Measurements from ENCODE around the gene POLR2E.

POLR2E gene

GRCh38 chr19:1070931-1071791, 24.0 kb downstream of the POLR2E start:
- Histone ChIP-seq H3K9me3 (no peaks in the 10 kb centered on the region), H3K27ac (peak overlapping the region; percentile 60), H3K4me3 (ENCODE audit: low read depth in 1 of 2, low read length in 1 of 2) (peak overlapping the region in 1 of 2 experiments; percentile 10), H3K4me1 (ENCODE audit: control insufficient read depth in 1 of 2, insufficient read depth in 1 of 2, low read depth in 1 of 2, low read length in 1 of 2) (peaks cover 80 to 87% of the 10 kb centered on the region in 2 experiments), H3K27me3 (no peaks in the 10 kb centered on the region), H3K36me3 (peaks cover 85% of the 10 kb centered on the region)
- TF ChIP-seq CTCF (IDR thresholded peaks at IDR 0.05) = no peak

- Histone ChIP-seq H3K4me3 (ENCODE audit: low read depth in 1 of 2, low read length in 1 of 2) (peak overlapping the region in 1 of 2 experiments; percentile 10), H3K27me3 (no peaks in the 10 kb centered on the region), H3K27ac (peak overlapping the region; percentile 60), H3K36me3 (peaks cover 83% of the 10 kb centered on the region), H3K4me1 (ENCODE audit: control insufficient read depth in 1 of 2, insufficient read depth in 1 of 2, low read depth in 1 of 2, low read length in 1 of 2) (peaks cover 79 to 87% of the 10 kb centered on the region in 2 experiments), H3K9me3 (no peaks in the 10 kb centered on the region)
- no peak for TF ChIP-seq CTCF (IDR thresholded peaks at IDR 0.05)
Measured at GRCh38 chr19:1070576-1070930, 24.6 kb downstream of the POLR2E start.

GRCh38 chr19:1069009-1069779, 26.0 kb downstream of the POLR2E start:
- Histone ChIP-seq H3K36me3 (peaks cover 75% of the 10 kb centered on the region), H3K27me3 (no peaks in the 10 kb centered on the region), H3K4me3 (ENCODE audit: low read depth in 1 of 2, low read length in 1 of 2) (peak overlapping the region; percentile 96 to 98), H3K9me3 (no peaks in the 10 kb centered on the region), H3K27ac (peak overlapping the region; percentile 95), H3K4me1 (ENCODE audit: control insufficient read depth in 1 of 2, insufficient read depth in 1 of 2, low read depth in 1 of 2, low read length in 1 of 2) (peaks cover 82 to 87% of the 10 kb centered on the region in 2 experiments)
- TF ChIP-seq CTCF (IDR thresholded peaks at IDR 0.05) = peak; percentile 65

- Histone ChIP-seq H3K27me3 (no peaks in the 10 kb centered on the region), H3K36me3 (peaks cover 75% of the 10 kb centered on the region), H3K27ac (peak overlapping the region; percentile 95), H3K4me1 (ENCODE audit: control insufficient read depth in 1 of 2, insufficient read depth in 1 of 2, low read depth in 1 of 2, low read length in 1 of 2) (peaks cover 80 to 87% of the 10 kb centered on the region in 2 experiments), H3K4me3 (ENCODE audit: low read depth in 1 of 2, low read length in 1 of 2) (peak overlapping the region; percentile 96 to 98), H3K9me3 (no peaks in the 10 kb centered on the region)
- no peak for TF ChIP-seq CTCF (IDR thresholded peaks at IDR 0.05)
Measured at GRCh38 chr19:1068009-1069001, 26.9 kb downstream of the POLR2E start.
